GM12878 (cell line): ENCODE data around the gene UBE3B. TPM values are rescaled to one million over a fixed set of nuclear protein-coding genes. Genes with fewer than 3 reads are reported as not detected.

Experiments
- ATAC-seq: fragments of 200-7000 bp; cut with Tn5 transposase; 3 replicates; pipeline ENCODE4 v1.9.1; 2020; ENCODE audit warnings: mild to moderate bottlenecking, moderate library complexity
- BruUV-seq: library from RNA; stranded (reverse); fragments of 400-500 nt; replicated peaks from 2 replicates; lab custom pipeline; 2021; lab: Mats Ljungman, UMichigan
- CTCF ChIA-PET: fragments of 300-600 bp; sonication (Branson Sonifier 250); formaldehyde crosslinking; extraction: SDS; loops from one replicate; lab custom pipeline; 2021; ENCODE audit warnings: inconsistent platforms; lab: Yijun Ruan, JAX
- POLR2A ChIA-PET: fragments of 350-600 bp; formaldehyde crosslinking; extraction: SDS; loops from one replicate; lab custom pipeline; 2021; ENCODE audit warnings: inconsistent platforms; lab: Charles Lee
- RAD21 ChIA-PET: fragments of 300-600 bp; sonication (Branson Sonifier 250); formaldehyde crosslinking; loops from one replicate; lab custom pipeline; 2023; ENCODE audit warnings: antibody characterized with exemption; ENCODE audit not compliant: unreplicated experiment; lab: Charles Lee
- SMC1A ChIA-PET: fragments of 300-600 bp; sonication (Branson Sonifier 250); formaldehyde crosslinking; loops from one replicate; lab custom pipeline; 2023; ENCODE audit not compliant: unreplicated experiment, uncharacterized antibody; lab: Charles Lee
- DNase-seq: peaks from one replicate; pipeline ENCODE4 v3.0.0-alpha.2; 2011; ENCODE audit warnings: low read depth, low spot score
- FAIRE-seq: peaks from 3 replicates; lab custom pipeline; 2011; peaks lifted over from hg19 to GRCh38; lab: Jason Lieb, UNC
- H2AFZ ChIP-seq: 2 replicates; pipeline ENCODE4 v1.6.0; 2011; ENCODE audit warnings: low read depth, low read length, control low read depth; ENCODE audit not compliant: control insufficient read depth
- H3K27ac ChIP-seq: 2 replicates; pipeline ENCODE4 v1.5.1; 2011; ENCODE audit warnings: control low read depth; ENCODE audit not compliant: control insufficient read depth, insufficient read depth
- H3K27me3 ChIP-seq, 2 experiments: replicated peaks in 1 of 2; 2 replicates each; pipeline versions ENCODE4 v1.6.0 to v1.6.1; 2011; ENCODE audit warnings: low read length in 1 of 2; ENCODE audit not compliant: control insufficient read depth in 2 of 2, insufficient read depth in 2 of 2
- H3K36me3 ChIP-seq, 2 experiments: 2 replicates each; pipeline ENCODE4 v1.5.1; 2011; ENCODE audit warnings: low read length in 1 of 2; ENCODE audit not compliant: control insufficient read depth in 2 of 2, insufficient read depth in 2 of 2
- H3K4me1 ChIP-seq: 2 replicates; pipeline ENCODE4 v1.6.1; 2011; ENCODE audit warnings: mild to moderate bottlenecking, low read length, moderate library complexity, mixed read lengths; ENCODE audit not compliant: control insufficient read depth, insufficient read depth
- H3K4me2 ChIP-seq: 2 replicates; pipeline ENCODE4 v1.6.0; 2011; ENCODE audit warnings: control low read depth; ENCODE audit not compliant: control insufficient read depth, insufficient read depth
- H3K4me3 ChIP-seq: fragments of 200-600 bp; sonication (generic); 2 replicates; pipeline ENCODE4 v1.5.1; 2016
- H3K79me2 ChIP-seq: 2 replicates; pipeline ENCODE4 v1.6.0; 2011; ENCODE audit warnings: low read length; ENCODE audit not compliant: control insufficient read depth, insufficient read depth
- H3K9ac ChIP-seq: 2 replicates; pipeline ENCODE4 v1.8.0; 2011; ENCODE audit warnings: low read length, control low read depth, mixed read lengths; ENCODE audit not compliant: control insufficient read depth, insufficient read depth
- H3K9me3 ChIP-seq: replicated peaks from 3 replicates; pipeline ENCODE4 v1.5.1; 2011; ENCODE audit warnings: mild to moderate bottlenecking, low read length; ENCODE audit not compliant: control insufficient read depth, insufficient read depth
- H4K20me1 ChIP-seq: 2 replicates; pipeline ENCODE4 v1.6.0; 2011; ENCODE audit not compliant: control insufficient read depth, insufficient read depth
- DPF2 ChIP-seq: fragments of 450-650 bp; IDR thresholded peaks from 2 replicates; pipeline ENCODE4 v1.6.1; 2017; ENCODE audit warnings: mild to moderate bottlenecking
- E4F1 ChIP-seq: fragments of 450-650 bp; IDR thresholded peaks from 2 replicates; pipeline ENCODE4 v1.6.1; 2018; ENCODE audit warnings: borderline replicate concordance, mild to moderate bottlenecking; ENCODE audit not compliant: partially characterized antibody
- EED ChIP-seq: sonication (generic); IDR thresholded peaks from 2 replicates; pipeline ENCODE4 v1.6.1; 2016; ENCODE audit warnings: antibody characterized with exemption, low read depth
- MEF2A ChIP-seq: IDR thresholded peaks from 2 replicates; pipeline ENCODE4 v1.6.1; 2011; ENCODE audit warnings: low read depth, mild to moderate bottlenecking, low read length, moderate library complexity; ENCODE audit not compliant: insufficient read depth
- POLR2A ChIP-seq: IDR thresholded peaks from 2 replicates; pipeline ENCODE4 v1.6.1; 2011; ENCODE audit warnings: low read depth, mild to moderate bottlenecking, low read length
- TCF3 ChIP-seq: IDR thresholded peaks from 2 replicates; pipeline ENCODE4 v1.6.1; 2012; ENCODE audit warnings: low read depth, mild to moderate bottlenecking, low read length, borderline replicate concordance; ENCODE audit not compliant: insufficient read depth
- ZZZ3 ChIP-seq: IDR thresholded peaks from 2 replicates; pipeline ENCODE4 v1.6.1; 2011; ENCODE audit warnings: low read depth; ENCODE audit not compliant: control insufficient read depth, insufficient read length
- WGBS: methylation state at CpG from one replicate; pipeline ENCODE4 v1.1.6; 2016; ENCODE audit warnings: low lambda C conversion rate; ENCODE audit not compliant: insufficient replicate concordance, insufficient coverage; ENCODE audit errors: missing lambda C conversion rate; 5-methylcytosine and 5-hydroxymethylcytosine counted together
- in situ Hi-C: fragments of 300-500 bp; cut with MboI; formaldehyde crosslinking; loops from 9 replicates; pipeline ENCODE4 v1.14.3; 2018; ENCODE audit warnings: mixed read lengths
- intact Hi-C: fragments of 100-400 bp; cut with micrococcal nuclease; formaldehyde crosslinking; loops from one replicate; pipeline ENCODE4 v1.14.2; 2022; ENCODE audit not compliant: unreplicated experiment
- polyA plus RNA-seq, 11 experiments: library from polyadenylated mRNA; depleted of rRNA in 4 of 11; unstranded in 6 of 11; stranded (reverse) in 5 of 11; fragments of >200 nt; fragmentation: Nextera tagmentation in 4 of 11; fragmentation: Illumina TruSeq in 1 of 11; extraction: Ambion mirVana in 4 of 11; extraction: Trizol in 1 of 11; gene quantifications; 1 replicate in 1 of 11; 2 replicates in 10 of 11; pipeline versions ENCODE4 v1.2.1 to v1.2.3, GENCODE V29; 2011 to 2016; ENCODE audit warnings: inconsistent platforms in 2 of 11, missing spikeins in 2 of 11, low read depth in 1 of 11
- total RNA-seq, 4 experiments: library from RNA; depleted of rRNA in 3 of 4; stranded (reverse); fragments of >200 nt in 3 of 4; fragmentation: Illumina TruSeq in 1 of 4; extraction: Trizol in 1 of 4; gene quantifications; 2 replicates each; pipeline versions ENCODE4 v1.2.1 to v1.2.3, GENCODE V29; 2013 to 2021
- TF ChIP-seq, protein P1 (sequence below): IDR thresholded peaks from 2 replicates; pipeline ENCODE4 v1.6.1; 2011; ENCODE audit warnings: borderline replicate concordance, low read depth, mild to moderate bottlenecking, moderate library complexity, low read length; ENCODE audit not compliant: insufficient read depth, poor library complexity, severe bottlenecking

UBE3B gene
- total and polyA plus RNA-seq, 10 of the 15 experiments (the other 5 are each of a cell fraction or from before 2014, with no cell fraction given), result 7.4 to 25.3 (median 17.1) TPM

DNA sequence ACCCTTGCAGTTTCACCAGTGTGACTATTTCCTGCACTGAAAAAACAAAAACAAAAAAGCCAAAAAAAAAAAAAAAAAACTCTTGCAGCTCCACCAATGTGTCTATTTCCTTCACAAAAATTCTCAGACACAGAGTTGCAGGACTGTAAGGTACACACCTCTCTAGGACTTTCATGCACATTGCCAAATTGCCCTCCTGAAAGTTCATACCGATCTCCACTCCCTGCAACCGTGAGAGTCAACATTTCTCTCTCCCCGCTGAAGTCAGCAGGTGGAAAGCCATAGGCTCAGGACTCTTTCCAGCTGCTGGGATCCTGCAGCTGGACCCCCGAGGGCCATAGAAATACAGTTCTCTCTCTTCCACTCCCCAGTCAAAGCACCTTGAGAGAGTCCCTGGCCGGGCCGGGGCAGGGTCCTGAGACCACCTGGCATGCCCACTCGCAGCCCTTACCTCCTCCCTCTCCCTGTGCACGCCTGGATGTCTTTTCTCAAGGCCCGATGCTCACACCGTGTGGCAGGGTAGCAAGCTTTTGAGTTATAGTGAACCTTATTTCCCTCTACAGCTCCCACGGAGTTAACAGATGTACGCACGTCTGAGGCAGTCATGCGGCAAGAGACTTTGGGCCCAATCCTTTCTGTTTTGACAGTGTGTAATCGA lies 72.3 kb downstream of the UBE3B start:
- Histone ChIP-seq H3K4me2 (no peak overlapping the region), H2AFZ (no peak overlapping the region), H3K9me3 (no peaks in the 10 kb centered on the region), H3K4me1 (no peaks in the 10 kb centered on the region), H3K79me2 (no peaks in the 10 kb centered on the region), H3K27ac (no peak overlapping the region), H3K27me3 (no peaks in the 10 kb centered on the region), H4K20me1 (no peaks in the 10 kb centered on the region), H3K4me3 (no peak overlapping the region), H3K9ac (no peak overlapping the region), H3K36me3 (no peaks in the 10 kb centered on the region)
- no peak for TF ChIP-seq POLR2A
- TF ChIP-seq MEF2A, result no peak
- TF ChIP-seq, protein P1, sequence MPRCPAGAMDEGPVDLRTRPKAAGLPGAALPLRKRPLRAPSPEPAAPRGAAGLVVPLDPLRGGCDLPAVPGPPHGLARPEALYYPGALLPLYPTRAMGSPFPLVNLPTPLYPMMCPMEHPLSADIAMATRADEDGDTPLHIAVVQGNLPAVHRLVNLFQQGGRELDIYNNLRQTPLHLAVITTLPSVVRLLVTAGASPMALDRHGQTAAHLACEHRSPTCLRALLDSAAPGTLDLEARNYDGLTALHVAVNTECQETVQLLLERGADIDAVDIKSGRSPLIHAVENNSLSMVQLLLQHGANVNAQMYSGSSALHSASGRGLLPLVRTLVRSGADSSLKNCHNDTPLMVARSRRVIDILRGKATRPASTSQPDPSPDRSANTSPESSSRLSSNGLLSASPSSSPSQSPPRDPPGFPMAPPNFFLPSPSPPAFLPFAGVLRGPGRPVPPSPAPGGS, result no peak
- TF ChIP-seq TCF3, result no peak
- TF ChIP-seq E4F1, result no peak
- TF ChIP-seq DPF2, result no peak
- no peak for TF ChIP-seq EED
- no peak for TF ChIP-seq ZZZ3
- no peak for FAIRE-seq
- ChIA-PET RAD21 (no interaction called here), POLR2A (interaction anchor here (0.7 kb wide), 1 partner anchor 90 kb away, joined by 3 read pairs; no protein-coding TSS in a partner anchor), SMC1A (interaction anchor here (0.7 kb wide), 1 partner anchor 174 kb away, joined by 3 read pairs; no protein-coding TSS in a partner anchor), CTCF (no interaction called here)
- no peak for ATAC-seq
- 59% methylated on average over 15 of the region's 15 CpGs for WGBS
- DNase-seq, result no peak
- BruUV-seq, result no TSS peak
- in situ Hi-C loops (no loop called here), intact Hi-C loops (no loop called here)
